Right cardiac atrium (tissue), 5 donors: ENCODE data around the gene HLA-B. TPM values are rescaled to one million over a fixed set of nuclear protein-coding genes. Genes with fewer than 3 reads are reported as not detected.

ENCODE experiments used
- ATAC-seq, 2 donors: fragments of 200-7000 bp; cut with Tn5 transposase; one replicate each; pipeline versions ENCODE4 v1.8.0 to v1.9.1; 2020; ENCODE audit warnings: moderate library complexity in 2 of 2, mild to moderate bottlenecking in 1 of 2
- DNase-seq, 3 donors: peaks; one replicate each; pipeline ENCODE4 v3.0.0-alpha.2; 2020
- H3K27ac ChIP-seq: one replicate; pipeline ENCODE4 v1.5.1; 2013; ENCODE audit warnings: mild to moderate bottlenecking, low read length, control low read depth, moderate library complexity
- H3K27me3 ChIP-seq: one replicate; pipeline ENCODE4 v1.6.1; 2013; ENCODE audit not compliant: control insufficient read depth, insufficient read depth
- H3K4me1 ChIP-seq: one replicate; pipeline ENCODE4 v1.6.1; 2013; ENCODE audit warnings: low read length; ENCODE audit not compliant: control insufficient read depth, insufficient read depth
- H3K4me3 ChIP-seq: one replicate; pipeline ENCODE4 v1.5.1; 2013; ENCODE audit warnings: low read length, control low read depth
- H3K9me3 ChIP-seq: one replicate; pipeline ENCODE4 v1.6.1; 2013; ENCODE audit warnings: low read length; ENCODE audit not compliant: control insufficient read depth
- WGBS: extraction: QIAGEN DNeasy Blood & Tissue Kit; methylation state at CpG from one replicate; pipeline ENCODE4 v1.1.7; 2013; 5-methylcytosine and 5-hydroxymethylcytosine counted together
- intact Hi-C, 4 donors: fragments of 100-400 bp; cut with DNase I; formaldehyde crosslinking; loops; one replicate each; pipeline versions ENCODE4 v1.11.0 to v1.14.0; 2022 to 2023
- polyA plus RNA-seq: library from polyadenylated mRNA; stranded (reverse); fragments of 200-250 nt; gene quantifications from one replicate; pipeline ENCODE4 v1.2.3, GENCODE V29; 2013
- total RNA-seq, 4 donors: library from RNA; stranded (reverse); fragmentation: NEBNext Ultra II Directional; extraction: Animal tissue kit (Norgen Biotek cat#: 25700); gene quantifications; one replicate each; pipeline ENCODE4 v1.2.1, GENCODE V29; 2021
- donor health status: healthy with polysubstance abuse.
- donor health status: DM: no; HTN: yes; CAD: no.
- donor health status: DM: no; HTN: no; CAD: no.
- donor health status: DM: no; HTN: yes; CAD: no; lungs with severe emphysema.
- donor health status: DM: yes; HTN: yes; CAD: no.

HLA-B gene
- total and polyA plus RNA-seq, 5 donors: 283 to 475 (median 411) TPM

DNA sequence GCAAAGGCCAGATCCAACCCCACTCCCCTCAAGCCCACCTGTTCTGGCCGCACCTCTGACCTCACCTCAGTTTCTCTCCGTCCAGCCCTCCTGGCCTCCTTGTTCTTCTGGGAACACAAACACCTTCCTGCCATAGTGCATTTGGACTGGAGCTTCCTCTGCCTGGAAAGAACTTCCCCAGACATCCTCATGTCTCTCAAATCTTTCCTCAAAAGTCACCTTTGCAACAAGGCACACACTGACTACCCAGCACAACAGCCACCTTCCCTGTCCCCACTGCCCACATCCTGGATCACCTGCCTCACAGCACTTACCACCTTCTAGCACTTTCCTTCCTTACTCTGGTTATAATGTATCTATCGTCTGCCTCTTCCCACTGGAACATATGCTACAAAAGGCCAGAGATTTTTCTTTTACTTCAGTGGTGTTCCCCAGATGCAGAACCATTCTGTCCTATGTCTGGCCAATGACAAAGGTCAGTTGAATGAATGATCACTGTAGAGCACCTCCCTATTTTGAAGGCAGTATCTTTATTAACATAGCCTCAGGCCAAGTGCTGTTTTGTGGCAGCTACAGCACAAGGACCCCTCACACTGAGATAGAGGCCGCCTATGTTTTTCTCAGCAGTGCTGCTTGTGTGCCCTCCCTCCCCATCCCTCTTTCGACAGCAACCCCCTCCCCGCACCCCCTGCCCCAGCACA is 4.1 kb downstream of the HLA-B start:
- ATAC-seq (no peak), DNase-seq (no peak)
- no peaks in the 10 kb centered on the region for H3K9me3 ChIP-seq
- H3K4me3 ChIP-seq: no peak overlapping the region
- 50% methylated on average over 6 of the region's 6 CpGs for WGBS
- intact Hi-C loops: loop anchor here in 3 of 4 donors (5.0 to 10.0 kb wide), 3 partner anchors 78 to 88 kb away; partner anchors contain the start of gene HLA-C (in 1 of the 3)
- no peak overlapping the region for H3K27ac ChIP-seq
- H3K27me3 ChIP-seq: no peaks in the 10 kb centered on the region
- H3K4me1 ChIP-seq: peaks cover 3% of the 10 kb centered on the region

DNA sequence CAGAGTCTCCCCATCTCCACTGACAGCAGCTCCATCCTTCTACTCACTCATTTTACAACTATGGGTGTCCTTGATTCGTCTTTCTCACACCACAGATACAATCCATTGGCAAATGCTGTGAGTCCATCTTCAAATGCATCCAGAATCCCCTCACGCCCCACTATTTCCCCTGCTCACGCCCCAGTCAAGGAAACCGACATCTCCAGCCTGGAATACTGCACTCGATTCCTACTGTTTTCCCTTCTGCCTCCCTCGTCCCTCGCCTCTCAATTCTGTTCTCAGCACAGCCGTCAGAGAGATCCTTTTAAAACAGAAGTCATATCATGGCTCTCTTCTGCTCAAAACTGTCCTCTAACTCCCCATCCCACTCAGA is 4.7 kb downstream of the HLA-B start:
- intact Hi-C loops: loop anchor here in 3 of 4 donors (5.0 to 10.0 kb wide), 3 partner anchors 77 to 87 kb away; partner anchors contain the start of gene HLA-C (in 1 of the 3)
- DNase-seq (no peak), ATAC-seq (no peak)
- Histone ChIP-seq H3K27ac (no peak overlapping the region), H3K27me3 (no peaks in the 10 kb centered on the region), H3K4me1 (peaks cover 3% of the 10 kb centered on the region), H3K9me3 (no peaks in the 10 kb centered on the region), H3K4me3 (no peak overlapping the region)
- WGBS: 40% methylated on average over 8 of the region's 8 CpGs

DNA sequence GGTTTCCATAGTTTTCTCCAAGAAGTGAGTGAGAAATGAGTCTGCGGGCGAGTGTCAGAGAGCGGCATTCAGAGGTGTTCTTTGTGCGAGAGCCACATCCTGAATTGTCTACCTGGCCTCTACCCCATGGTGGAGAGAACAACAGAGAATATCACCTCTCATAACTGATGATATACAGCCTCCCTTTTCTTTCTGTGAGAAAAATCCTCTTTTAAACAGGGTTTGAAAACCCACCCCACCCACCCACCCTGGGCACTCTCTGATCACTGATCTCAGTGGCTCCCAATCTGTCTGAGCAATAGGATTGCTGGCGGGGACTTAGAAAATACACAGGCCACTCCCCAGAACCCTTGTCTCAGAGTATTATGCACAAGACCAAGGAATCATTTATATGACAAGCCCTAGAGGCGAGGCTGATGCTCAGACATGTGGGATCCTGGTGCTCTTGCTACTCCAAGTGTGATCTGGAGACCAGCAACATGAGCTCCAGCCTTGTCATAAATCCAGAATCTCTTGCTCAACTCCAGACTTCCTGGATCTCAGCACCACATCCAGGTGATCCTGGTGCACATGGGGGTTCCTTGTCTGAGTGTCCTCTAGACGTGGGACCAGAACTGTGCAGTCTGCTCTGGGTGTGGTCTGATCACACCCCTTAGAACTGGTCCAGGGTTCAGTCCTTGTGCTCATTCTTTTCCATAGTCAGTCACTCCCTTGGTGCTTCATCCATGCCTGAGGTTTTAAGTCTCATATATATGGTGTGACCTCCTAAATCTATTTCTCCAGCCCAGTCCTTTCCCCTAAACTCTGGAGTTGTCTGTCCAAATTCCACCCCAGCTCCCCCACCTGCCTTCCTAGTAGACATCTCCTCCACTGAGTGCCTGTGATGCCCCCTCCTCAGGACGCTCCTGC is 5.3 kb downstream of the HLA-B start:
- peaks cover 3% of the 10 kb centered on the region for H3K4me1 ChIP-seq
- no peak overlapping the region for H3K27ac ChIP-seq
- H3K27me3 ChIP-seq: no peaks in the 10 kb centered on the region
- no peak overlapping the region for H3K4me3 ChIP-seq
- WGBS: 55% methylated on average over 8 of the region's 8 CpGs
- DNase-seq (no peak), ATAC-seq (no peak)
- intact Hi-C loops: loop anchor here in 3 of 4 donors (5.0 to 10.0 kb wide), 3 partner anchors 77 to 87 kb away; partner anchors contain the start of gene HLA-C (in 1 of the 3)
- H3K9me3 ChIP-seq: no peaks in the 10 kb centered on the region

DNA sequence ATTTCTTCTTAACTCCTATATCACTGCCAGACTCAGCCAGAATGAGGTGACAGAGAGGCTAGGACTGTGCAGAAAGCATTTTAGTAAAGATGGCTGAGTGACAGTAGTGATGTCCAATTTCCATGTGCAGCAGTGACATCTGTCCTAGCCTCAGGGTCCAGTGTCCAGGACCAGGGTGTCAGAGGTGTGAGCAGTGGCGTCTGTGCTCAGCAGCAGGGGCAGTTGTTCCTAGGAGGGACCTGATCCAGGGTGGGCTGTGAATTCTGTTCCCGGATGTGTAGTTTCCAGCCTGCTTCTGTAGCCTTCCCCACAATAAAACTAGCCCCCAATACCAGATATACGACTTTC is 6.0 kb downstream of the HLA-B start:
- no peak overlapping the region for H3K27ac ChIP-seq
- no peaks in the 10 kb centered on the region for H3K27me3 ChIP-seq
- no peak for ATAC-seq
- intact Hi-C loops: loop anchor here in 3 of 4 donors (5.0 to 10.0 kb wide), 3 partner anchors 76 to 86 kb away; partner anchors contain the start of gene HLA-C (in 1 of the 3)
- 45% methylated on average over 3 of the region's 3 CpGs for WGBS
- DNase-seq: no peak
- no peaks in the 10 kb centered on the region for H3K9me3 ChIP-seq
- peaks cover 3% of the 10 kb centered on the region for H3K4me1 ChIP-seq
- no peak overlapping the region for H3K4me3 ChIP-seq

DNA sequence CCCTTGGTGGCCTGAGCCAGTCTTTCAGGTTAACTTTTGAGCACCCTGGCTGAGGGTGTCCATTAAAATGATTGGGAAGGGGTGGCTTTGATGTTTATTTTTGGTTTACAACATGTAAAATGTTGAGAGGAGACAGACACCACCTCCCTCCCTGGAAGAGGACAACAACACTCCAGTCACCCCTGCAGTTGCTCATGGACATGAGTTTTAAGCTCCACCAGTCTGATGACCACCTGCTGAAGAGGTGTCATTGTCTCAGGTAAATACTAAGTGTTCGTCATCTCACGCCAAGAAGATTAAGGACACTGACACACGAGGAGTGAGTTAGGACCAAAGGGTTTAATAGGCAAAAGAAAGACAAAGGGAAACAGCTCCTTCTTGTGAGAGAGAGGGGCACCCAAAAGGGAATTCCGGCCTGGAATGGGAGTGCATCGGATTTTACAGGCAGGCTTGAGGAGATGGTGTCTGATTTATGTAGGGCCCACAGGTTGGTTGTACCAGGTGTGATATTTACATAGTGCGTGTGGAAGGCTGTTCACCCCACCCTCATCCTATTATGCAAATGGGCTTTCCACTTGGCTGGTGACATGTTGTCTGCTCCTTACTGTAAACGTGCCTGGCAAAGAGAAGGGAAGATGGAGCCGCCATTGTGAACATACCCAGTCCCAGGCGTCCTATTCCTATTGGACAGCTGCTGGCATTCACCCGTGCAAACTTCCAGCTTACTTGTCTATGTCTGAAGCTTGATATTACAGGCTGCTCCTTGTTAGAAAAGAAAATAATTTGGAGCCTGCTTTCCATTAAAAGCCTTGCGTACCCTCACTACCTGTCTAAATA is 6.6 kb downstream of the HLA-B start:
- H3K27me3 ChIP-seq: no peaks in the 10 kb centered on the region
- DNase-seq (no peak), ATAC-seq (no peak)
- no peak overlapping the region for H3K27ac ChIP-seq
- WGBS: 49% methylated on average over 11 of the region's 11 CpGs
- intact Hi-C loops: loop anchor here in 3 of 4 donors (5.0 to 10.0 kb wide), 3 partner anchors 76 to 86 kb away; partner anchors contain the start of gene HLA-C (in 1 of the 3)
- peaks cover 3% of the 10 kb centered on the region for H3K4me1 ChIP-seq
- H3K4me3 ChIP-seq: no peak overlapping the region
- H3K9me3 ChIP-seq: no peaks in the 10 kb centered on the region

DNA sequence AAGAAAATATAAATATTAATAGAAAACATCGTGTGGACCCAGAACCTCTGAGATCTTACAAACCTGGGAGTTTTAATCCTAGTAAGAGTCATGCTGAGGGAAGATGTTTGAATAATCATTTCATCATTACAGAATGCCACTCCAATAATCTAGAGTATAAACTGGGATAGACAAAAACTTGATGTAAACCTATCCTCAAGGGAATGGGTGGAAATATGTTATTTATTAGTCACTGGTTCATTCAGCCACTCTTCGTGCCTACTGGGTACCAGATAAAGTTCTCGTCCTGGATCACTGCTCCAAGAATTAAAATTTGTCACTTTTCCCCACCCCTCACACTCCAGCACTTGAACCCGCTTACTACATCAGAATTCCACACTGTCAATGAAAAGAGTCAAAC is 7.7 kb downstream of the HLA-B start:
- Histone ChIP-seq H3K4me3 (no peak overlapping the region), H3K27me3 (no peaks in the 10 kb centered on the region), H3K9me3 (no peaks in the 10 kb centered on the region), H3K27ac (no peak overlapping the region), H3K4me1 (no peaks in the 10 kb centered on the region)
- 47% methylated on average over 4 of the region's 4 CpGs for WGBS
- DNase-seq (no peak), ATAC-seq (no peak)
- intact Hi-C loops: no loop called here

DNA sequence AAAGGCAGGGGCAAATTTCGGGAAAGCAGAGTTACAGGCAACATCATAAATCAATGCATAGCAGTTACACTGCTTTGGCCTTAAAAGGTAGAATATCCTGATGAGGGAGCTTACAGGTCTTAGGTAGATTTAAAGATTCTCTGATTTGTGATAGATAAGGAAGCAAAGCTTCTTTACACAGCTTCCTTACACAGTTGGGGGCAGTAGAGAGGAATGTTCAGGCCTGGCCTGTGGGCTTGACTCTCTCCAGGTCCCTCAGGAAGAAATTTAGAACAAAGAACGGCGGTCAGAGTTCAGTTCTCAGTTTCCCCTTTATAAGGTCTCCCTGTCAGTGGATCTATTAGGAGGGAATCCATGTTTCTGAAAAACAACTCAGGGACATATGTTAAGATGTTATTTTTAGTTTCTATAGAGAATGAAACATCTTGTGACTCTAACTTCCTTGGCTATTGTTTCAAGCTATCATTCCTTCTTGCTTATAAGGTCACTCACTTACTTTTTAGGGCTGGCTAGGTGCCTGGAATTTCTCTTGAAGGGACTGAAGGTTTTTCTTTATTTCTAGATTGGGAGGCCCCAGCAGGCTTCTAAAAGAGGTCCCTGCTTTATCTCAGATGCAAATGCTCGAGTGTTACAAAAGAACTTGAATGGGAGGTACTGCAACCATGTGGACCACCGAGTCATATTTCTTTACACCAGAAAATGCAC is 11.8 kb downstream of the HLA-B start:
- no peak for ATAC-seq
- intact Hi-C loops: no loop called here

DNA sequence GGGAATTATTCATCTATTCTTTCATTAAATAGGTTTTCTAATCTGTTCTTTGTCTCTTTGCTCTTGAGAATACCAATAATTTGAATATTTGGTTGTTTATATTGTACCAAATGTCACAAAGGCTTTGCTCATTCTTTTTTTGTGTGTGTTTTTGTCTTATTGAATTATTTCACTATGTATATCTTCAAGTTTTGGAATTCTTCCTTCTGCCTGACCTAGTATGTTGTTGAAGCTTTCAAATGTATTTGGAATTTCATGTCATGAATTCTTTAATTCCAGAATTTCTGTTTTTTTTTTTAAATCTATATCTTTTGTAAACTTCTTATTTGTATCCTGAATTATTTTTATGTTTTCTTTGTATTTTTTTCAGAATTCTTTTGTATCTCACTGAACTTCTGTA is 16.8 kb downstream of the HLA-B start:
- Histone ChIP-seq H3K4me3 (no peak overlapping the region), H3K4me1 (no peaks in the 10 kb centered on the region), H3K9me3 (peaks cover 5% of the 10 kb centered on the region), H3K27me3 (no peaks in the 10 kb centered on the region), H3K27ac (no peak overlapping the region)
- intact Hi-C loops: no loop called here
- ATAC-seq: no peak
- DNase-seq: no peak

More for the DNA sequence above, 11.8 kb downstream of the HLA-B start:
- Histone ChIP-seq H3K4me3 (no peak overlapping the region), H3K9me3 (no peaks in the 10 kb centered on the region), H3K27ac (no peak overlapping the region), H3K27me3 (no peaks in the 10 kb centered on the region), H3K4me1 (no peaks in the 10 kb centered on the region)
- DNase-seq: no peak
- 49% methylated on average over 5 of the region's 5 CpGs for WGBS

DNA sequence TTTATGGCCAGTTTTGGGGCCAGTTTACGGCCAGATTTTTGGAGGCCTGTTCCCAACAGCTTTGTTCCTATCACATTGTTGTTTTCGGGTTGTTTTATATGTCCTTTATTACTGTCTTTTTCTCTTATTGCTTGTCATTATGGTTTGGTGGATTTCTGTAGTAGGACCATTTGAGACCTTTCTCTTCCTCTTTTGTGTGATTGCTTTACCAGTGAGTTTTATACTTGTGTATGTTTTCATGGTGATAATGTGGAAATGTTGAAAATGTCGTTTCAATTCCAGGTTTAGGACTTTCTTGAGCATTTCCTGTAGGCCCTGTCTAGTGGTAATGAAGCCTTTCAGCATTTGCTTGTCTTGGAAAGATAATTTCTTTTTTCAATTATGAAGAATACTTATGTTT is 17.8 kb downstream of the HLA-B start:
- no peak for ATAC-seq
- intact Hi-C loops: no loop called here
- WGBS: 27% methylated on average over 3 of the region's 3 CpGs
- Histone ChIP-seq H3K4me1 (no peaks in the 10 kb centered on the region), H3K27me3 (no peaks in the 10 kb centered on the region), H3K4me3 (no peak overlapping the region), H3K9me3 (peaks cover 5% of the 10 kb centered on the region), H3K27ac (no peak overlapping the region)
- DNase-seq: no peak

DNA sequence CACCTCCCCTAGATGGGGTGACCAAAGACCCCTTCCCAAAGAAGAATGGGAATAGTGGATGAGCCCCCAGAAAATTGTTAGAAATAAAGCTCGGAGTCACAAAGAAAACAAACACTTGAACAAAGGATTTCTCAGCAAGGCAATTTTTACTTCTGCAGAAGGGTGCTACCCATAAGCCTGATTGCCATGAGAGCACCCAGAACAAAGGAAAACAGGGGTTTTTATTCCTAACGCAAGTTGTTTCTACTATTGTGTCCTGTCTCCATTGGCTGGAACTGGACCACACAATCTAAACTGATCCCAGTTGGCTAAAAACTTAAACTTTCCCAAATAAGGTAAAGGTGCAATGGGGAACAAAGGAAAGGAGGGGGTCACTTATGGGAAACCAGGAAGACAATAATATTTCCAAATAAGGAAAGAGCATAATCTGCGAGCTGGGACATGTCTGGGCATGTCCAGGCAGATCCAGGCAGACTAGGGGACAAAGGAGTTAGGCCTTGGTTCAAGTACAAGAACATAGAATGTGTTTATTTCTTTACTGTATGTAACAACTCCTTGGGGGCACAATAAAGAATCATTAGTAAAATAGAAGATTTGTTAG is 20.0 kb downstream of the HLA-B start:
- intact Hi-C loops: no loop called here
- 59% methylated on average over 3 of the region's 3 CpGs for WGBS
- DNase-seq: no peak

More for the DNA sequence above, 20.0 kb downstream of the HLA-B start:
- Histone ChIP-seq H3K4me1 (no peaks in the 10 kb centered on the region), H3K9me3 (peaks cover 5% of the 10 kb centered on the region), H3K27ac (no peak overlapping the region), H3K4me3 (no peak overlapping the region), H3K27me3 (no peaks in the 10 kb centered on the region)
- ATAC-seq: no peak
